H1 (cell line): ENCODE data around the gene KIZ. TPM values are rescaled to one million over a fixed set of nuclear protein-coding genes. Genes with fewer than 3 reads are reported as not detected.

Experiments used
- CTCF ChIA-PET: fragments of 300-600 bp; sonication (Branson Sonifier 250); formaldehyde crosslinking; loops from one replicate; lab custom pipeline; 2021; ENCODE audit not compliant: partially characterized antibody; lab: Charles Lee
- POLR2A ChIA-PET: fragments of 300-600 bp; sonication (Branson Sonifier 250); formaldehyde crosslinking; loops from one replicate; lab custom pipeline; 2021; ENCODE audit warnings: inconsistent platforms; ENCODE audit not compliant: partially characterized antibody; lab: Charles Lee
- DNase-seq, 2 experiments: peaks; one replicate each; pipeline versions ENCODE4 v3.0.0 to v3.0.0-alpha.2; 2010 to 2022; ENCODE audit warnings: low spot score in 2 of 2, low read depth in 1 of 2, mixed read lengths in 1 of 2
- FAIRE-seq: peaks from 2 replicates; lab custom pipeline; 2011; peaks lifted over from hg19 to GRCh38; lab: Jason Lieb, UNC
- H2AFZ ChIP-seq: 2 replicates; pipeline ENCODE4 v1.8.1; 2012; ENCODE audit warnings: low read length, inconsistent platforms
- H2AK5ac ChIP-seq: 2 replicates; pipeline ENCODE4 v1.6.1; 2013; ENCODE audit warnings: low read depth, low read length
- H2BK120ac ChIP-seq: replicated peaks from 2 replicates; pipeline ENCODE3; 2013; ENCODE audit warnings: low read depth, low read length, inconsistent platforms
- H2BK12ac ChIP-seq: 2 replicates; pipeline ENCODE4 v1.6.1; 2013; ENCODE audit warnings: low read depth, low read length
- H2BK15ac ChIP-seq: 2 replicates; pipeline ENCODE4 v1.6.1; 2013; ENCODE audit warnings: low read length
- H2BK20ac ChIP-seq: 2 replicates; pipeline ENCODE4 v1.6.1; 2013; ENCODE audit warnings: low read length
- H2BK5ac ChIP-seq: 2 replicates; pipeline ENCODE4 v1.6.1; 2013; ENCODE audit warnings: low read depth, low read length
- H3K14ac ChIP-seq: 2 replicates; pipeline ENCODE4 v1.6.1; 2013; ENCODE audit warnings: inconsistent platforms; ENCODE audit not compliant: insufficient read length
- H3K18ac ChIP-seq: 2 replicates; pipeline ENCODE4 v1.6.1; 2013; ENCODE audit warnings: low read length; ENCODE audit errors: extremely low read depth
- H3K23ac ChIP-seq: 2 replicates; pipeline ENCODE4 v1.6.1; 2013; ENCODE audit warnings: inconsistent platforms; ENCODE audit not compliant: insufficient read length
- H3K23me2 ChIP-seq: 2 replicates; pipeline ENCODE4 v1.6.1; 2013; ENCODE audit warnings: low read depth, low read length
- H3K27ac ChIP-seq: 2 replicates; pipeline ENCODE4 v1.6.1; 2011; ENCODE audit warnings: low read depth, low read length, inconsistent platforms
- H3K27me3 ChIP-seq, 4 experiments: replicated peaks in 1 of 4; 1 replicate in 1 of 4; 2 replicates in 3 of 4; pipeline versions ENCODE4 v1.6.1 to v1.8.1; 2011 to 2013; ENCODE audit warnings: low read length in 3 of 4, mild to moderate bottlenecking in 3 of 4, inconsistent platforms in 2 of 4, mixed read lengths in 2 of 4, moderate library complexity in 1 of 4; ENCODE audit not compliant: control insufficient read depth in 3 of 4, insufficient read depth in 3 of 4; ENCODE audit errors: extremely low read depth in 1 of 4
- H3K36me3 ChIP-seq, 4 experiments: 2 replicates each; pipeline versions ENCODE4 v1.6.1 to v1.8.1; 2011 to 2013; ENCODE audit warnings: mild to moderate bottlenecking in 4 of 4, low read length in 3 of 4, moderate library complexity in 2 of 4, control low read depth in 1 of 4, inconsistent platforms in 1 of 4; ENCODE audit not compliant: insufficient read depth in 4 of 4, control insufficient read depth in 2 of 4
- H3K4ac ChIP-seq: replicated peaks from 2 replicates; pipeline ENCODE3; 2013; ENCODE audit warnings: low read length, low read depth, mixed read lengths, inconsistent platforms; ENCODE audit not compliant: insufficient read length
- H3K4me1 ChIP-seq, 4 experiments: replicated peaks in 1 of 4; 1 replicate in 1 of 4; 2 replicates in 3 of 4; pipeline versions ENCODE4 v1.6.1 to v1.8.1; 2011 to 2013; ENCODE audit warnings: low read length in 3 of 4, inconsistent platforms in 2 of 4, mixed read lengths in 1 of 4; ENCODE audit not compliant: insufficient read depth in 4 of 4, control insufficient read depth in 3 of 4
- H3K4me2 ChIP-seq, 2 experiments: 2 replicates each; pipeline versions ENCODE4 v1.6.1 to v1.8.1; 2011 to 2013; ENCODE audit warnings: low read depth in 2 of 2, low read length in 2 of 2, control low read depth in 1 of 2, inconsistent platforms in 1 of 2, mild to moderate bottlenecking in 1 of 2; ENCODE audit not compliant: insufficient read depth in 1 of 2
- H3K4me3 ChIP-seq, 4 experiments: fragments of 200-600, 300-600 bp in 1 of 4; sonication (generic), shearing (Covaris generic), sonication (Bioruptor Twin) in 1 of 4; 2 replicates each; pipeline versions ENCODE4 v1.5.1 to v1.8.1; 2011 to 2016; ENCODE audit warnings: low read length in 4 of 4, low read depth in 3 of 4, control low read depth in 2 of 4, inconsistent platforms in 2 of 4, mild to moderate bottlenecking in 2 of 4, mixed read lengths in 1 of 4, moderate library complexity in 1 of 4; ENCODE audit not compliant: insufficient read depth in 2 of 4; ENCODE audit errors: extremely low read depth in 1 of 4
- H3K56ac ChIP-seq: replicated peaks from 2 replicates; pipeline ENCODE3; 2013; ENCODE audit warnings: low read depth, mild to moderate bottlenecking, mixed read lengths, low read length, inconsistent platforms; ENCODE audit not compliant: insufficient read length
- H3K79me1 ChIP-seq: 2 replicates; pipeline ENCODE4 v1.6.1; 2013; ENCODE audit warnings: low read depth, low read length, control low read depth
- H3K79me2 ChIP-seq, 2 experiments: 2 replicates each; pipeline versions ENCODE4 v1.6.1 to v1.8.1; 2012 to 2013; ENCODE audit warnings: low read length in 2 of 2, mild to moderate bottlenecking in 2 of 2, inconsistent platforms in 1 of 2; ENCODE audit not compliant: insufficient read depth in 2 of 2, control insufficient read depth in 1 of 2
- H3K9ac ChIP-seq, 4 experiments: replicated peaks in 1 of 4; 1 replicate in 1 of 4; 2 replicates in 3 of 4; pipeline versions ENCODE4 v1.6.1 to v1.8.1; 2011 to 2013; ENCODE audit warnings: low read depth in 3 of 4, low read length in 3 of 4, control low read depth in 2 of 4, mild to moderate bottlenecking in 2 of 4, moderate library complexity in 2 of 4, inconsistent platforms in 1 of 4; ENCODE audit errors: extremely low read depth in 1 of 4
- H3K9me3 ChIP-seq, 2 experiments: 2 replicates each; pipeline versions ENCODE4 v1.6.1 to v1.8.1; 2012 to 2013; ENCODE audit warnings: mild to moderate bottlenecking in 2 of 2, moderate library complexity in 2 of 2, control low read depth in 1 of 2, inconsistent platforms in 1 of 2, low read depth in 1 of 2, low read length in 1 of 2, mixed read lengths in 1 of 2; ENCODE audit not compliant: insufficient read depth in 2 of 2
- H4K20me1 ChIP-seq, 2 experiments: replicated peaks in 1 of 2; 2 replicates each; pipeline versions ENCODE3 to v1.8.1; 2011 to 2013; ENCODE audit warnings: inconsistent platforms in 2 of 2, low read length in 2 of 2, mild to moderate bottlenecking in 1 of 2; ENCODE audit not compliant: insufficient read depth in 2 of 2, control insufficient read depth in 1 of 2
- H4K5ac ChIP-seq: 2 replicates; pipeline ENCODE4 v1.6.1; 2013; ENCODE audit warnings: low read length, low read depth, mixed read lengths, inconsistent platforms; ENCODE audit not compliant: insufficient read length
- H4K8ac ChIP-seq: 2 replicates; pipeline ENCODE4 v1.8.0; 2013; ENCODE audit warnings: mild to moderate bottlenecking, moderate library complexity, low read length, inconsistent platforms; ENCODE audit not compliant: insufficient read depth; ENCODE audit errors: extremely low read depth
- H4K91ac ChIP-seq: replicated peaks from 2 replicates; pipeline ENCODE3; 2013; ENCODE audit warnings: low read length, mixed read lengths, inconsistent platforms; ENCODE audit not compliant: insufficient read length
- FOSL1 ChIP-seq: IDR thresholded peaks from 2 replicates; pipeline ENCODE4 v1.6.1; 2011; ENCODE audit warnings: mild to moderate bottlenecking, low read depth, low read length, moderate library complexity; ENCODE audit not compliant: insufficient read depth
- HDAC2 ChIP-seq, 2 experiments: fragments of 300-600 bp in 1 of 2; sonication (generic) in 1 of 2; IDR thresholded peaks; 2 replicates each; pipeline ENCODE4 v1.6.1; 2011 to 2012; ENCODE audit warnings: low read depth in 2 of 2, low read length in 2 of 2, mild to moderate bottlenecking in 2 of 2, moderate library complexity in 2 of 2, borderline replicate concordance in 1 of 2, inconsistent platforms in 1 of 2
- RNF2 ChIP-seq: fragments of 200-900, 300-1000 bp; sonication (generic); IDR thresholded peaks from 2 replicates; pipeline ENCODE4 v1.7.1; 2016; ENCODE audit warnings: borderline replicate concordance, low read depth, mild to moderate bottlenecking, antibody characterized with exemption, low read length; ENCODE audit not compliant: poor library complexity, severe bottlenecking; ENCODE audit errors: missing control alignments
- RXRA ChIP-seq: IDR thresholded peaks from 2 replicates; pipeline ENCODE4 v1.6.1; 2011; ENCODE audit warnings: low read depth, mild to moderate bottlenecking, low read length, moderate library complexity; ENCODE audit not compliant: insufficient read depth
- SRF ChIP-seq: IDR thresholded peaks from 2 replicates; pipeline ENCODE4 v1.6.1; 2011; ENCODE audit warnings: mild to moderate bottlenecking, low read depth, low read length, moderate library complexity
- SUZ12 ChIP-seq: fragments of 200-600 bp; sonication (generic); IDR thresholded peaks from 2 replicates; pipeline ENCODE4 v1.6.1; 2012; ENCODE audit warnings: mild to moderate bottlenecking, inconsistent platforms, low read length, moderate library complexity, mixed read lengths
- TAF1 ChIP-seq: IDR thresholded peaks from 2 replicates; pipeline ENCODE4 v1.6.1; 2011; ENCODE audit warnings: mild to moderate bottlenecking, low read depth, low read length
- WGBS, 2 experiments: shearing (Covaris generic) in 1 of 2; methylation state at CpG; one replicate each; pipeline versions ENCODE4 v1.1.6 to v1.1.7; 2013 to 2015; ENCODE audit warnings: low lambda C conversion rate in 2 of 2, mixed read lengths in 2 of 2, inconsistent platforms in 1 of 2, low coverage in 1 of 2, missing lambda C conversion rate in 1 of 2; ENCODE audit not compliant: insufficient replicate concordance in 2 of 2, insufficient coverage in 1 of 2, insufficient read length in 1 of 2; ENCODE audit errors: extremely low coverage in 1 of 2, missing lambda C conversion rate in 1 of 2; 5-methylcytosine and 5-hydroxymethylcytosine counted together
- polyA plus RNA-seq, 7 experiments: library from polyadenylated mRNA; depleted of rRNA in 3 of 7; stranded (reverse) in 5 of 7; unstranded in 2 of 7; fragments of >200 nt in 5 of 7; fragments of 200-250 nt in 2 of 7; gene quantifications; 1 replicate in 5 of 7; 2 replicates in 1 of 7; 4 replicates in 1 of 7; pipeline versions ENCODE4 v1.2.1 to v1.2.3, GENCODE V29; 2011 to 2013; ENCODE audit warnings: missing spikeins in 2 of 7, mixed read lengths in 2 of 7
- total RNA-seq: library from RNA; stranded (reverse); fragmentation: NEBNext Ultra II Directional; extraction: Animal tissue kit (Norgen Biotek cat#: 25700); gene quantifications from 2 replicates; pipeline ENCODE4 v1.2.1, GENCODE V29; 2021
- TF ChIP-seq, protein P1 (sequence below): IDR thresholded peaks from 2 replicates; pipeline ENCODE4 v1.6.1; 2012; ENCODE audit warnings: low read length, inconsistent platforms

Gene KIZ
- total and polyA plus RNA-seq, 2 of the 8 experiments (the other 6 are each of a cell fraction or from before 2014, with no cell fraction given), result 13.0 to 51.7 TPM

- no peaks in the 10 kb centered on the region for H3K9me3 ChIP-seq
- H3K9ac ChIP-seq, result no peak overlapping the region
- H3K23me2 ChIP-seq, result no peaks in the 10 kb centered on the region
- H3K27me3 ChIP-seq, result no peaks in the 10 kb centered on the region
- no peaks in the 10 kb centered on the region for H3K79me1 ChIP-seq
- ChIA-PET POLR2A (no interaction called here), CTCF (interaction anchor here (1.0 kb wide), 1 partner anchor 49 kb away, joined by 3 read pairs; no protein-coding TSS in a partner anchor)
- no peak overlapping the region for H3K56ac ChIP-seq
- no peak overlapping the region for H3K4ac ChIP-seq
- H2BK15ac ChIP-seq, result no peak overlapping the region
- no peak overlapping the region for H2AK5ac ChIP-seq
- no peak overlapping the region for H3K4me3 ChIP-seq
- no peak overlapping the region for H3K27ac ChIP-seq
- H3K23ac ChIP-seq, result no peak overlapping the region
- no peak for DNase-seq
- peaks cover 8 to 13% (median 12%) of the 10 kb centered on the region in 4 experiments for H3K4me1 ChIP-seq
- H4K20me1 ChIP-seq, result no peaks in the 10 kb centered on the region
- 86% methylated on average over 5 of the region's 5 CpGs; no CpG with 5 or more reads in 1 of the 2 experiments for WGBS, 2 experiments
- TF ChIP-seq RXRA (no peak), HDAC2 (IDR thresholded peaks at IDR 0.05; ENCODE audit: borderline replicate concordance in 1 of 2, low read depth in 2 of 2, low read length in 2 of 2) (no peak), SUZ12 (no peak), RNF2 (no peak), FOSL1 (no peak), SRF (no peak), TAF1 (no peak)
- TF ChIP-seq, protein P1, sequence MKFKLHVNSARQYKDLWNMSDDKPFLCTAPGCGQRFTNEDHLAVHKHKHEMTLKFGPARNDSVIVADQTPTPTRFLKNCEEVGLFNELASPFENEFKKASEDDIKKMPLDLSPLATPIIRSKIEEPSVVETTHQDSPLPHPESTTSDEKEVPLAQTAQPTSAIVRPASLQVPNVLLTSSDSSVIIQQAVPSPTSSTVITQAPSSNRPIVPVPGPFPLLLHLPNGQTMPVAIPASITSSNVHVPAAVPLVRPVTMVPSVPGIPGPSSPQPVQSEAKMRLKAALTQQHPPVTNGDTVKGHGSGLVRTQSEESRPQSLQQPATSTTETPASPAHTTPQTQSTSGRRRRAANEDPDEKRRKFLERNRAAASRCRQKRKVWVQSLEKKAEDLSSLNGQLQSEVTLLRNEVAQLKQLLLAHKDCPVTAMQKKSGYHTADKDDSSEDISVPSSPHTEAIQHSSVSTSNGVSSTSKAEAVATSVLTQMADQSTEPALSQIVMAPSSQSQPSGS, result no peak
- peak overlapping the region; percentile 93 for H2BK120ac ChIP-seq
- H3K79me2 ChIP-seq, result no peaks in the 10 kb centered on the region
- no peak overlapping the region for H4K5ac ChIP-seq
- 0 out of 2 replicates have a peak overlapping the region, but pooled peaks have one; percentile 17 for H2BK20ac ChIP-seq
- no peak overlapping the region for H2AFZ ChIP-seq
- H3K36me3 ChIP-seq, result no peaks in the 10 kb centered on the region
- H4K8ac ChIP-seq, result no peak overlapping the region
- H3K18ac ChIP-seq, result no peak overlapping the region
- FAIRE-seq, result no peak
- no peak overlapping the region for H4K91ac ChIP-seq
- H2BK12ac ChIP-seq, result no peak overlapping the region
- H3K4me2 ChIP-seq, result no peak overlapping the region
- H2BK5ac ChIP-seq, result no peak overlapping the region
- H3K14ac ChIP-seq, result no peak overlapping the region
These were observed 60.0 kb downstream of the KIZ start for GRCh38 chr20:21185849-21186248.
